Immature natural killer cell (primary cell): Measurements from ENCODE around the gene C14orf180. TPM values are rescaled to one million over a fixed set of nuclear protein-coding genes. Genes with fewer than 3 reads are reported as not detected.

Experiments used
- DNase-seq, 3 donors: peaks; one replicate each; pipeline ENCODE4 v3.0.0; 2022; ENCODE audit warnings: mixed read lengths in 1 of 3
- H3K27ac Mint-ChIP-seq, 6 donors: one replicate each; pipeline ENCODE4 v1.8.0; 2020; ENCODE audit warnings: mixed read lengths in 6 of 6, mild to moderate bottlenecking in 5 of 6, inconsistent platforms in 4 of 6, moderate library complexity in 3 of 6
- H3K27me3 Mint-ChIP-seq, 3 donors: one replicate each; pipeline ENCODE4 v1.8.0; 2020 to 2021; ENCODE audit warnings: low read depth in 3 of 3, mild to moderate bottlenecking in 3 of 3, mixed read lengths in 3 of 3, moderate library complexity in 3 of 3, inconsistent platforms in 1 of 3
- H3K36me3 Mint-ChIP-seq, 3 donors: one replicate each; pipeline ENCODE4 v1.8.0; 2020; ENCODE audit warnings: mixed read lengths in 3 of 3, inconsistent platforms in 2 of 3, mild to moderate bottlenecking in 2 of 3
- H3K4me1 Mint-ChIP-seq, 2 donors: one replicate each; pipeline ENCODE4 v1.8.0; 2020; ENCODE audit warnings: inconsistent platforms in 2 of 2, mild to moderate bottlenecking in 2 of 2, mixed read lengths in 2 of 2, moderate library complexity in 1 of 2
- H3K4me3 Mint-ChIP-seq, 5 donors: one replicate each; pipeline ENCODE4 v1.8.0; 2020; ENCODE audit warnings: mild to moderate bottlenecking in 5 of 5, mixed read lengths in 5 of 5, inconsistent platforms in 3 of 5, moderate library complexity in 3 of 5
- H3K9me3 Mint-ChIP-seq, 6 donors: one replicate each; pipeline ENCODE4 v1.8.0; 2020; ENCODE audit warnings: mild to moderate bottlenecking in 6 of 6, mixed read lengths in 6 of 6, inconsistent platforms in 4 of 6, moderate library complexity in 3 of 6
- polyA plus RNA-seq, 3 donors: library from polyadenylated mRNA; unstranded; fragments of 300-500 nt; fragmentation: Illumina TruSeq; gene quantifications; one replicate each; pipeline ENCODE4 v1.2.3, GENCODE V29; 2021

C14orf180 gene
- polyA plus RNA-seq, 3 donors from 2014 or later: not detected

DNA sequence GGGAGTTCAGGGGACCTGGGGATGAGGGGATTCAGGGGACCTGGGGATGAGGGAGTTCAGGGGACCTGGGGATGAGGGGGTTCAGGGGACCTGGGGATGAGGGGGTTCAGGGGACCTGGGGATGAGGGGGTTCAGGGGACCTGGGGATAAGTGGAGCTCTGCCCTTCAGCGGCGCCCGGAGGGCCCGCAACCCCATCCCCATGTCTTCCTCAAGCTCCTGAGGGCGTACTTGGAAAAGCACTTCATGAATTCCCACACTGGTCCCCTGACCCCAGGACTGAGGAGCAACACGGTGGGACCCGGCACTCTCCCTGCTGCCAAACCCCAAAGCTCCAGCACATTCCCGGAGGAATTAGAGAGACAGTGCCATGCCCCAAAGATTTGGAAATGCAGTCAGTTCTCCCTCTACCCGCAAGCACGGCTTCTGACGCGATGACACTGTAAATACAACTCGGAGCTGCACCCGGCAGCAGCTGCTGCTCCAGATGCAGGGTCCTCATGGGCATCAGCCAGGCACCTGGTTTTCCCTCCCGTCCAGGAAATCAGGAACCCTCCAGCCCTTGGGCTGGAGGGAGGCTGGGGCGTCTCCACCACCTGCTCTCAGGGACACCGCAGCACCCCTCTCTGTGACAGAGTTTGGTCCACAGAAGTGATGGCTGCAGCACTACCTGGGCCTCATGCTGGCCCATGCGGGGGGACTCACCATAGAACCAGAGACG, 32.8 kb upstream of the C14orf180 start:
- no peak for DNase-seq
- Mint-ChIP-seq H3K9me3 (no peaks in the 10 kb centered on the region), H3K27me3 (peaks cover 1 to 8% (median 7%) of the 10 kb centered on the region in 3 donors), H3K36me3 (no peaks in the 10 kb centered on the region), H3K4me1 (no peaks in the 10 kb centered on the region), H3K27ac (no peak overlapping the region), H3K4me3 (no peak overlapping the region)

DNA sequence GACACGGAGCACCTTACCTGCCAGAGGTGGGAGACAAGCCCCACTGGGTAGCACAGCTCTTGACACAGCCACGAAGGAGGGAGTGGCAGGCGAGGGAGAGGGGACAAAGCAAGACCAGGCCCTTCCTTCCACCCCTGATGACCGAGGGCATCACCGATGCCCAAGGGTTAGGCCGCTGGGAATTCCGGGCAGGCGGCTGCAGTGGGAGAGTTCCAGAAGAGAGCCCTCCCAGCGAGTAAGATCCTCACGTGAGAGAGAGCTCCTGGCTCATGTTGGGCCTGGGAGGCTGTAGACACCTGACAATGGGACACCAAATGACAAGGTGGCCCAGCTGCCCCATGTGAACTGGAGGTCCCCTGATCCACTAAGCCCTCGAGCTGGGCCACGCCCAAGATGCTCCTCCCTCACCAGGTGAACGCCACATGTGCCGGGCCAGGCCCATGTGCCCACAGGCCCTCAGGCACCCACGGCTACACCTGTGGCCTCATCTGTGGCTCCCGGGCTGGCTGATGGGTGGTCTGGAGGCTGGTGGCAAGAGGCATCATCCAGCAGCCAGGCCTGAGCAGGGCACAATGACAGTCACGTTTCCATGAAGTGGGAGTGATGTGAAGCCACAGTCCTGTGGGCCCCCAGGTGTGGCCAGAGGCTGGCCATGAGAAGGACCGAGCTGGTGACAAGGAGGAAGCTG, 32.1 kb upstream of the C14orf180 start:
- DNase-seq: no peak
- no peaks in the 10 kb centered on the region for H3K36me3 Mint-ChIP-seq
- no peak overlapping the region for H3K4me3 Mint-ChIP-seq
- H3K4me1 Mint-ChIP-seq: no peaks in the 10 kb centered on the region
- no peak overlapping the region for H3K27ac Mint-ChIP-seq
- peaks cover 1 to 8% (median 7%) of the 10 kb centered on the region in 3 donors for H3K27me3 Mint-ChIP-seq
- H3K9me3 Mint-ChIP-seq: no peaks in the 10 kb centered on the region

DNA sequence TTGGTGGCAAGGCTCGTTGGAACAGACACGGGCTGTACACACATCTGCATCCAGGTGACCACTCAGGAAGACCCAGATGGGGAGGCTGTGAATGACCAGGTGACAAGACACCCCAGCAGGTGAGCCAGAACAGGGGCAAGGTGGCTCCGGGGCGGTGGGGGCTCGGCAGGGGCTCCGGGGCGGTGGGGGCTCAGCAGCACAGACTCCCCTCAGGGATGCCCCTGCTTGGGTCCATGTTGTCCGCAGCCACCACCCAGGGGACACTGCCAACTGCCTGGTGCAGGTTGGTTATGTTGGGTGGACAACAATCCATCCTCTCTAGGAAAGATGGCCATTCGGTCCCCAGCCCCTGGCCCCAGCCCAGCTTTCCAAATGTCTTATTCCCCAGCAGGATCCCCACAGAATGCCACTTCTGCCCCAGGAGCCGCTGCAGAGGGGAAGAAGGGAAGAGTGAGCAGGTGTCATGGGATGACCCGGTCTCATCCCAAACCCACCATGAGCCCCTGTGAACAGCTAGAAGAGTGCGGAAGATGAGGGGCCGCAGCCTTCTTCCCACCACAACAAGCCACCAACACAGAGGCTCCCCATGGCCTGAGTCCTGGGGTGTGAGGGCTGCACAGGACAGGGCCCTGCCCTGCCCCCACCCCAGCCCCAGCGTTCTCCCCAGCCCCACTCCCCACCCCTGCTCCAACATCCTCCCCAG, 31.4 kb upstream of the C14orf180 start:
- Mint-ChIP-seq H3K9me3 (no peaks in the 10 kb centered on the region), H3K36me3 (no peaks in the 10 kb centered on the region), H3K27me3 (peaks cover 1 to 8% (median 4%) of the 10 kb centered on the region in 3 donors), H3K27ac (no peak overlapping the region), H3K4me1 (no peaks in the 10 kb centered on the region), H3K4me3 (no peak overlapping the region)
- DNase-seq: no peak

- DNase-seq: no peak
- H3K27me3 Mint-ChIP-seq: peaks cover 1 to 7% (median 4%) of the 10 kb centered on the region in 3 donors
- H3K9me3 Mint-ChIP-seq: no peaks in the 10 kb centered on the region
- no peak overlapping the region for H3K27ac Mint-ChIP-seq
- H3K4me3 Mint-ChIP-seq: no peak overlapping the region
- H3K4me1 Mint-ChIP-seq: no peaks in the 10 kb centered on the region
- H3K36me3 Mint-ChIP-seq: no peaks in the 10 kb centered on the region
Observed at GRCh38 chr14:104548802-104549535, 30.6 kb upstream of the C14orf180 start.

- Mint-ChIP-seq H3K4me1 (no peaks in the 10 kb centered on the region), H3K27me3 (peaks cover 1 to 4% (median 3%) of the 10 kb centered on the region in 3 donors), H3K9me3 (no peaks in the 10 kb centered on the region), H3K36me3 (no peaks in the 10 kb centered on the region), H3K4me3 (no peak overlapping the region), H3K27ac (no peak overlapping the region)
- DNase-seq: no peak
Observed at GRCh38 chr14:104549536-104550339, 29.8 kb upstream of the C14orf180 start.

GRCh38 chr14:104550340-104550860, 29.2 kb upstream of the C14orf180 start:
- H3K4me1 Mint-ChIP-seq: no peaks in the 10 kb centered on the region
- H3K9me3 Mint-ChIP-seq: no peaks in the 10 kb centered on the region
- H3K4me3 Mint-ChIP-seq: no peak overlapping the region
- H3K27me3 Mint-ChIP-seq: peaks cover 1 to 4% (median 2%) of the 10 kb centered on the region in 3 donors
- no peaks in the 10 kb centered on the region for H3K36me3 Mint-ChIP-seq
- DNase-seq: no peak
- H3K27ac Mint-ChIP-seq: no peak overlapping the region

DNA sequence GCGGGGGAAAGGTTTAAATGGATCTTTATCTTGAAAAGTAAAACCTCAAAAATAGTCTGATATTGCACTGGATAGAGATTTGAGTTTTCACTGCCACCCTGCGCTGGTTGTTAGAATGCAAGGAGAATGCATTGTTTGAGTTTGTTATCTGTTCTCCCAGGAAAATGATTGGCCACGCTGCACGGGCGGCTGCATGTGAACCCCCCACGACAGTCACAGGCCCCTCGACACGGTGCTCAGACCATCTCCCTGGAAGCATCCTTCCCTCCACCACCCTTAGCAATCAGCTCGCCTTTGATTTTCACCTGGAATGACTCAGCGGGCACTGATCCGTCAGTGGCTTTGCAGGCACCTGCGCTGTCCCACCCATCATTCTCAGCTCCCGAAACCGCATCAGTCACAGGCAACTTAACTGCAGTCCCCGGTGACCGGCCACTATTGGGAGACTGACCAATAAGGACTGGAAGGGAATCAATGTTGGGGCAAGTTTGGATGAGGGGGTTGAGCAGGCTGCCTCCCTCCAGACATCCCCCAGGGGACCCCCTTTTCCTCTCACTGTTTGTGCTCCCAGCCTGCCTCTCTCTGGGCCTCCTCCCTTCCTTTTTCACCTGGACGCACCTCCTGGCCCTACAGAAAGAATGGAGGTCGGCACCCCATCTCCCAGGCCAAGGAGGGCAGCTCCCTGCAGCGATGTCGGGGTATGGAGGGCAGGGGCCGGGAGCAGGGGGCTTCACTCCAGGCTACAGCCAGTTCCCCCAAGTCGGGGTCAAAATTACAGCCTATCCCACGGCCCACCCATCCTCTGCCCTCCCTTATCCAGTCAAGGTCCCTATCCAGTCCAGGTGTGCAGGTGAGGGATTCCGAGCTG, 28.5 kb upstream of the C14orf180 start:
- Mint-ChIP-seq H3K9me3 (no peaks in the 10 kb centered on the region), H3K27me3 (peaks cover 1 to 4% (median 2%) of the 10 kb centered on the region in 3 donors), H3K36me3 (no peaks in the 10 kb centered on the region), H3K27ac (no peak overlapping the region), H3K4me1 (no peaks in the 10 kb centered on the region), H3K4me3 (no peak overlapping the region)
- no peak for DNase-seq

GRCh38 chr14:104551851-104552737, 27.5 kb upstream of the C14orf180 start:
- H3K9me3 Mint-ChIP-seq: no peaks in the 10 kb centered on the region
- no peaks in the 10 kb centered on the region for H3K4me1 Mint-ChIP-seq
- no peak for DNase-seq
- peaks cover 1 to 4% (median 2%) of the 10 kb centered on the region in 3 donors for H3K27me3 Mint-ChIP-seq
- H3K27ac Mint-ChIP-seq: no peak overlapping the region
- H3K4me3 Mint-ChIP-seq: no peak overlapping the region
- no peaks in the 10 kb centered on the region for H3K36me3 Mint-ChIP-seq

GRCh38 chr14:104552738-104553125, 26.8 kb upstream of the C14orf180 start:
- Mint-ChIP-seq H3K4me1 (no peaks in the 10 kb centered on the region), H3K27me3 (peaks cover 1 to 4% (median 2%) of the 10 kb centered on the region in 3 donors), H3K9me3 (no peaks in the 10 kb centered on the region), H3K36me3 (no peaks in the 10 kb centered on the region), H3K27ac (no peak overlapping the region), H3K4me3 (no peak overlapping the region)
- DNase-seq: no peak

GRCh38 chr14:104553166-104554087, 26.1 kb upstream of the C14orf180 start:
- H3K36me3 Mint-ChIP-seq: no peaks in the 10 kb centered on the region
- no peak for DNase-seq
- no peak overlapping the region for H3K4me3 Mint-ChIP-seq
- H3K27me3 Mint-ChIP-seq: peaks cover 0 to 2% (median 1%) of the 10 kb centered on the region in 3 donors
- no peaks in the 10 kb centered on the region for H3K9me3 Mint-ChIP-seq
- H3K4me1 Mint-ChIP-seq: no peaks in the 10 kb centered on the region
- H3K27ac Mint-ChIP-seq: no peak overlapping the region
